B cell (primary cell): ENCODE measurements around the gene PRTG. TPM values are rescaled to one million over a fixed set of nuclear protein-coding genes. Genes with fewer than 3 reads are reported as not detected.

Experiments
- ATAC-seq: fragments of 200-7000 bp; cut with Tn5 transposase; one replicate; pipeline ENCODE4 v1.10.0; 2021; ENCODE audit warnings: low read depth, mild to moderate bottlenecking, moderate number of reproducible peaks, moderate library complexity
- CTCF ChIA-PET: fragments of 350-600 bp; sonication (Branson Sonifier 250); formaldehyde crosslinking; loops from one replicate; lab custom pipeline; 2021; ENCODE audit warnings: antibody characterized with exemption, inconsistent platforms; lab: Charles Lee
- POLR2A ChIA-PET: fragments of 350-600 bp; sonication (Branson Sonifier 250); formaldehyde crosslinking; loops from one replicate; lab custom pipeline; 2021; ENCODE audit warnings: antibody characterized with exemption; lab: Charles Lee
- DNase-seq: peaks from one replicate; pipeline ENCODE4 v3.0.0; 2013
- H2AFZ ChIP-seq: 2 replicates; pipeline ENCODE4 v1.6.1; 2012; ENCODE audit warnings: mild to moderate bottlenecking, low read depth, low read length; ENCODE audit not compliant: insufficient read depth, poor library complexity, severe bottlenecking
- H3K27ac ChIP-seq, 2 donors: 1 replicate in 1 of 2; 2 replicates in 1 of 2; pipeline ENCODE4 v1.5.1; 2012 to 2013; ENCODE audit warnings: low read length in 2 of 2, mild to moderate bottlenecking in 2 of 2, moderate library complexity in 1 of 2
- H3K27me3 ChIP-seq, 4 experiments: fragments of 200-600 bp in 1 of 4; sonication (generic) in 1 of 4; replicated peaks in 1 of 4; 1 replicate in 2 of 4; 2 replicates in 2 of 4; pipeline versions ENCODE4 v1.6.1 to v1.7.0; 2013 to 2016; ENCODE audit warnings: low read length in 3 of 4, mild to moderate bottlenecking in 2 of 4, mixed read lengths in 1 of 4, moderate library complexity in 1 of 4; ENCODE audit not compliant: insufficient read depth in 4 of 4, control insufficient read depth in 3 of 4; ENCODE audit errors: control extremely low read depth in 1 of 4
- H3K36me3 ChIP-seq, 2 experiments: replicated peaks in 1 of 2; 1 replicate in 1 of 2; 2 replicates in 1 of 2; pipeline versions ENCODE4 v1.6.1 to v1.7.1; 2013; ENCODE audit warnings: low read length in 1 of 2; ENCODE audit not compliant: insufficient read depth in 2 of 2, control insufficient read depth in 1 of 2; ENCODE audit errors: control extremely low read depth in 1 of 2, extremely low read depth in 1 of 2
- H3K4me1 ChIP-seq, 2 donors: fragments of 200-600 bp in 1 of 2; sonication (generic) in 1 of 2; 1 replicate in 1 of 2; 2 replicates in 1 of 2; pipeline versions ENCODE4 v1.5.1 to v1.6.1; 2013 to 2017; ENCODE audit warnings: low read length in 2 of 2; ENCODE audit not compliant: control insufficient read depth in 2 of 2, insufficient read depth in 2 of 2
- H3K4me2 ChIP-seq: replicated peaks from 2 replicates; pipeline ENCODE3; 2012; ENCODE audit warnings: mild to moderate bottlenecking, low read depth, low read length; ENCODE audit not compliant: poor library complexity, severe bottlenecking
- H3K4me3 ChIP-seq, 5 experiments: fragments of 200-600 bp in 1 of 5; sonication (generic) in 1 of 5; 1 replicate in 3 of 5; 2 replicates in 2 of 5; pipeline versions ENCODE4 v1.5.1 to v1.7.0; 2011 to 2016; ENCODE audit warnings: low read length in 4 of 5, mild to moderate bottlenecking in 4 of 5, low read depth in 2 of 5, control low read depth in 1 of 5, moderate library complexity in 1 of 5; ENCODE audit not compliant: insufficient read depth in 1 of 5; ENCODE audit errors: control extremely low read depth in 1 of 5, extremely low read depth in 1 of 5
- H3K79me2 ChIP-seq: fragments of 200-600 bp; sonication (generic); one replicate; pipeline ENCODE4 v1.6.0; 2016; ENCODE audit warnings: low read length; ENCODE audit not compliant: control insufficient read depth, insufficient read depth
- H3K9ac ChIP-seq: fragments of 200-600 bp; sonication (generic); 2 replicates; pipeline ENCODE4 v1.6.1; 2017; ENCODE audit warnings: mild to moderate bottlenecking, low read length, moderate library complexity
- H3K9me3 ChIP-seq, 3 donors: one replicate each; pipeline versions ENCODE4 v1.6.1 to v1.7.1; 2013; ENCODE audit warnings: low read length in 2 of 3; ENCODE audit not compliant: control insufficient read depth in 2 of 3, insufficient read depth in 1 of 3; ENCODE audit errors: control extremely low read depth in 1 of 3
- H4K20me1 ChIP-seq: 2 replicates; pipeline ENCODE4 v1.6.0; 2012; ENCODE audit warnings: mild to moderate bottlenecking, low read length; ENCODE audit not compliant: insufficient read depth, control insufficient read depth, poor library complexity, severe bottlenecking
- H3K27ac Mint-ChIP-seq: one replicate; pipeline ENCODE4 v1.8.0; 2021; ENCODE audit warnings: mixed read lengths
- H3K27me3 Mint-ChIP-seq: one replicate; pipeline ENCODE4 v1.8.0; 2021; ENCODE audit warnings: mixed read lengths
- H3K4me1 Mint-ChIP-seq: one replicate; pipeline ENCODE4 v1.8.0; 2021; ENCODE audit warnings: mixed read lengths
- H3K4me3 Mint-ChIP-seq: one replicate; pipeline ENCODE4 v1.8.0; 2021; ENCODE audit warnings: mixed read lengths
- H3K9me3 Mint-ChIP-seq: one replicate; pipeline ENCODE4 v1.8.0; 2022; ENCODE audit warnings: mixed read lengths; ENCODE audit not compliant: insufficient read depth
- EZH2 ChIP-seq: IDR thresholded peaks from 2 replicates; pipeline ENCODE4 v1.6.1; 2012; ENCODE audit warnings: borderline replicate concordance, low read depth, mild to moderate bottlenecking, moderate library complexity, low read length; ENCODE audit not compliant: insufficient read depth, poor library complexity, severe bottlenecking
- WGBS: methylation state at CpG from one replicate; pipeline ENCODE4 v1.1.5; 2013; ENCODE audit warnings: missing lambda C conversion rate; ENCODE audit not compliant: insufficient coverage; 5-methylcytosine and 5-hydroxymethylcytosine counted together
- intact Hi-C: fragments of 100-400 bp; cut with micrococcal nuclease; formaldehyde crosslinking; loops from one replicate; pipeline ENCODE4 v1.10.0; 2022
- polyA plus RNA-seq: library from polyadenylated mRNA; depleted of rRNA; stranded (reverse); fragments of >200 nt; gene quantifications from 2 replicates; pipeline ENCODE4 v1.2.3, GENCODE V29; 2012
- total RNA-seq, 2 donors: library from RNA; stranded (reverse); fragments of 120-200 nt in 1 of 2; gene quantifications; 1 replicate in 1 of 2; 2 replicates in 1 of 2; pipeline versions ENCODE4 v1.2.3 to v1.2.4, GENCODE V29; 2013 to 2022
- TF ChIP-seq, protein P1 (sequence below): fragments of 200-600 bp; IDR thresholded peaks from one replicate; pipeline ENCODE4 v1.8.0; 2022; ENCODE audit warnings: antibody characterized with exemption, mild to moderate bottlenecking

Gene PRTG
- total and polyA plus RNA-seq, 2 donors (not counting 1 experiment from before 2014, with no cell fraction given) = not detected

DNA sequence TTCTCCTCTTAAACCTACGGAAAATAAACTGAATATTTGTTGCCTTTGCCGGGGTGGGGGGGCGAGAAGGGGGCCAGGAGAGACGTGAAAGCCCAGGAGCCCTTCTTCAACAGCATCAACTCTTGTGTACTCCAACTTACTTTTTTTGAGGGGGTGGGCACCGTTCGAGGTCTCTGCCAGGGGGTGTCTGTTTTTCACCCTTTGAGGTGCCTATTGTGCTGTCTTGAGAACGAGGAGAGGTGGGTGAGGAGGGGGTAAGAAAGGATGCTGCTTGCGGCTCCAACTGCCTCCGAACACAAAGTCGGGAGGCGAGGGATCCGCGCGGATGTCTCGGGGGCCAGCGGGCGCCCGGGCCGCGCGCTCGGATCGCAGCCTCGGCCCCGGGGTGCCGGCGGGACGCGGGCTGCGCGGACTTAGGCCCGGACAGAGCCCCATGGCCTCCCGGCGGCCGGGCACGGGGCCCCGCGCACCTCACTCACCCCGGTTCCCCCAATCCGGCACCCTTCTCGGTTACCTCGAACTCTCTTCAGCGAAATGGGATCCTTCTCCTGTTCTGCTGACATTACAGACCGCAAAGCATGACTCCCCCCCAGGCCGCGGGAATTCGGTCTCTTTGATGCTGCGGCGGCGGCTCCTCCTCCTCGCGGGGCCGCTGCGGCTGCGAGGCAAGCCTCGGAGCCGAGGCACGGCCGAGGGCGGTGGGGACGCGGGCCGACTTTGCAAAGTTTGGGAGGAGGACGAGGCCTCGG lies 155.5 kb downstream of the PRTG start:
- H3K27me3 ChIP-seq = peaks cover 2 to 46% (median 34%) of the 10 kb centered on the region in 4 experiments
- peak overlapping the region; percentile 82 for H3K4me2 ChIP-seq
- no peak overlapping the region for H3K27ac Mint-ChIP-seq
- H3K27me3 Mint-ChIP-seq = peaks cover 37% of the 10 kb centered on the region
- ChIA-PET POLR2A (no interaction called here), CTCF (no interaction called here)
- H3K36me3 ChIP-seq = no peaks in the 10 kb centered on the region
- H2AFZ ChIP-seq = peak overlapping the region; percentile 47
- peaks cover 3% of the 10 kb centered on the region for H3K4me1 Mint-ChIP-seq
- no peak for ATAC-seq
- 7% methylated on average over 62 of the region's 65 CpGs for WGBS
- no peaks in the 10 kb centered on the region for H3K79me2 ChIP-seq
- H3K4me1 ChIP-seq = peaks cover 9 to 14% of the 10 kb centered on the region in 2 donors
- H3K4me3 Mint-ChIP-seq = peak overlapping the region; percentile 75
- peak overlapping the region in 3 of 5 experiments; percentile 40 to 53 (median 52) for H3K4me3 ChIP-seq
- no peaks in the 10 kb centered on the region for H3K9me3 Mint-ChIP-seq
- peaks cover 0 to 11% (median 4%) of the 10 kb centered on the region in 3 donors for H3K9me3 ChIP-seq
- H4K20me1 ChIP-seq = no peaks in the 10 kb centered on the region
- intact Hi-C loops = no loop called here
- no peak overlapping the region for H3K27ac ChIP-seq
- peak overlapping the region; percentile 63 for H3K9ac ChIP-seq
- peak; percentile 35 for DNase-seq
- TF ChIP-seq, protein P1, sequence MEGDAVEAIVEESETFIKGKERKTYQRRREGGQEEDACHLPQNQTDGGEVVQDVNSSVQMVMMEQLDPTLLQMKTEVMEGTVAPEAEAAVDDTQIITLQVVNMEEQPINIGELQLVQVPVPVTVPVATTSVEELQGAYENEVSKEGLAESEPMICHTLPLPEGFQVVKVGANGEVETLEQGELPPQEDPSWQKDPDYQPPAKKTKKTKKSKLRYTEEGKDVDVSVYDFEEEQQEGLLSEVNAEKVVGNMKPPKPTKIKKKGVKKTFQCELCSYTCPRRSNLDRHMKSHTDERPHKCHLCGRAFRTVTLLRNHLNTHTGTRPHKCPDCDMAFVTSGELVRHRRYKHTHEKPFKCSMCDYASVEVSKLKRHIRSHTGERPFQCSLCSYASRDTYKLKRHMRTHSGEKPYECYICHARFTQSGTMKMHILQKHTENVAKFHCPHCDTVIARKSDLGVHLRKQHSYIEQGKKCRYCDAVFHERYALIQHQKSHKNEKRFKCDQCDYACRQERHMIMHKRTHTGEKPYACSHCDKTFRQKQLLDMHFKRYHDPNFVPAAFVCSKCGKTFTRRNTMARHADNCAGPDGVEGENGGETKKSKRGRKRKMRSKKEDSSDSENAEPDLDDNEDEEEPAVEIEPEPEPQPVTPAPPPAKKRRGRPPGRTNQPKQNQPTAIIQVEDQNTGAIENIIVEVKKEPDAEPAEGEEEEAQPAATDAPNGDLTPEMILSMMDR = no peak
- peak; percentile 61 for TF ChIP-seq EZH2

DNA sequence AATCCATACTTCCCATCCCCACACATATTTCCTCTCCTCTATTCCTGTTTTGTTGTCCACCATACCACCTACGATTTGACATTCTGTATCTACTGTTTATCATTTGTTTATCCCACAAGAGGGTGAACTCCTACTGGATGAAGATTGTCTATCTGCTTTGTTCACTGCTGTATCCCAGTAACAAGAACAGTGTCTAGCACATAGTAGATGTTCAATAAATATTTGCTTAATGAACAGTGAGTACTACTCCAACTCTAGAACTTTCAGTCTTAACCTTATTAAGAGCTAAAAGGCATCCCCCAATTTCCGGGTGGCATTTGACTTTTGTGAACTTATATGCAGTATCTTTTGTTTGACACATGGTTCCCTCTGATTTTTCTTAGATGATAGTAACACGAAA lies 156.1 kb downstream of the PRTG start:
- CTCF ChIA-PET = no interaction called here
- H3K27ac Mint-ChIP-seq = no peak overlapping the region
- Histone ChIP-seq H4K20me1 (no peaks in the 10 kb centered on the region), H3K4me2 (no peak overlapping the region), H3K9ac (no peak overlapping the region), H3K36me3 (no peaks in the 10 kb centered on the region), H2AFZ (no peak overlapping the region), H3K27me3 (peaks cover 2 to 48% (median 34%) of the 10 kb centered on the region in 4 experiments), H3K4me3 (no peak overlapping the region), H3K9me3 (peaks cover 0 to 11% (median 4%) of the 10 kb centered on the region in 3 donors), H3K27ac (no peak overlapping the region), H3K79me2 (no peaks in the 10 kb centered on the region), H3K4me1 (peaks cover 9 to 14% of the 10 kb centered on the region in 2 donors)
- intact Hi-C loops = no loop called here
- no peak for DNase-seq
- no peaks in the 10 kb centered on the region for H3K9me3 Mint-ChIP-seq
- H3K4me1 Mint-ChIP-seq = peaks cover 3% of the 10 kb centered on the region
- no peak for ATAC-seq
- TF ChIP-seq, protein P1 = no peak
- TF ChIP-seq EZH2 = no peak
- H3K27me3 Mint-ChIP-seq = peaks cover 38% of the 10 kb centered on the region
- POLR2A ChIA-PET = no interaction called here
- H3K4me3 Mint-ChIP-seq = no peak overlapping the region
- no CpG with 5 or more reads among the region's 3 CpGs for WGBS
